ENCODE measurements around the gene TDP1. TPM values are rescaled to one million over a fixed set of nuclear protein-coding genes. Genes with fewer than 3 reads are reported as not detected.
"Not testable (repeated sequence)": the region's sequence is repeated elsewhere in the genome, so short reads cannot be mapped to it uniquely, and the experiment has no call there.

TDP1 gene
- total RNA-seq, 1 donor from 2014 or later, result 54.7 TPM

- intact Hi-C loops (cut with micrococcal nuclease), result no loop called here
- Mint-ChIP-seq H3K4me3 (no peak overlapping the region), H3K27ac (no peak overlapping the region), H3K4me1 (no peaks in the 10 kb centered on the region), H3K27me3 (peaks cover 23% of the 10 kb centered on the region), H3K9me3 (no peaks in the 10 kb centered on the region), H3K36me3 (ENCODE audit: low read depth) (no peaks in the 10 kb centered on the region)
- ChIA-PET POLR2A (no interaction called here), CTCF (no interaction called here)
- ATAC-seq (ENCODE audit: low read depth) (no peak), DNase-seq (no peak)
- TF ChIP-seq, protein P1, sequence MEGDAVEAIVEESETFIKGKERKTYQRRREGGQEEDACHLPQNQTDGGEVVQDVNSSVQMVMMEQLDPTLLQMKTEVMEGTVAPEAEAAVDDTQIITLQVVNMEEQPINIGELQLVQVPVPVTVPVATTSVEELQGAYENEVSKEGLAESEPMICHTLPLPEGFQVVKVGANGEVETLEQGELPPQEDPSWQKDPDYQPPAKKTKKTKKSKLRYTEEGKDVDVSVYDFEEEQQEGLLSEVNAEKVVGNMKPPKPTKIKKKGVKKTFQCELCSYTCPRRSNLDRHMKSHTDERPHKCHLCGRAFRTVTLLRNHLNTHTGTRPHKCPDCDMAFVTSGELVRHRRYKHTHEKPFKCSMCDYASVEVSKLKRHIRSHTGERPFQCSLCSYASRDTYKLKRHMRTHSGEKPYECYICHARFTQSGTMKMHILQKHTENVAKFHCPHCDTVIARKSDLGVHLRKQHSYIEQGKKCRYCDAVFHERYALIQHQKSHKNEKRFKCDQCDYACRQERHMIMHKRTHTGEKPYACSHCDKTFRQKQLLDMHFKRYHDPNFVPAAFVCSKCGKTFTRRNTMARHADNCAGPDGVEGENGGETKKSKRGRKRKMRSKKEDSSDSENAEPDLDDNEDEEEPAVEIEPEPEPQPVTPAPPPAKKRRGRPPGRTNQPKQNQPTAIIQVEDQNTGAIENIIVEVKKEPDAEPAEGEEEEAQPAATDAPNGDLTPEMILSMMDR (IDR thresholded peaks at IDR 0.05), result no peak
Measured at GRCh38 chr14:90088176-90088575, 132.4 kb downstream of the TDP1 start.

DNA sequence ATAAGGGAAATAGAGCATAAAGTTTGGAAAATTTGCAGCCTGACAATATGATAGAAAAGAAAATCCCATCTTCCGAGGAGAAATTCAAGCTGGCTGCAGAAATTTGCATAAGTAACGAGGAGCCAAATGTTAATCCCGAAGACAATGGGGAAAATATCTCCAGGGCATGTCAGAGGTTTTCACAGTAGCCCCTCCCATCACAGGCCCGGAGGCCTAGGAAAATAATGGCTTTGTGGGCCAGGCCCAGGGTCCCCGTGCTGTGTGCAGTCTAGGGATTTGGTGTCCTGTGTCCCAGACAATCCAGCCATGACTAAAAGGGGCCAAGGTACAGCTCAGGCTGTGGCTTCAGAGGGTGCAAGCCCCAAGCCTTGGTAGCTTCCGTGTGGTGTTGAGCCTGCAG, 133.8 kb downstream of the TDP1 start:
- H3K27ac Mint-ChIP-seq; H3K9me3 Mint-ChIP-seq; H3K4me3 Mint-ChIP-seq; DNase-seq; CTCF ChIA-PET; H3K4me1 Mint-ChIP-seq; ATAC-seq (ENCODE audit: low read depth); intact Hi-C loops (cut with micrococcal nuclease); H3K36me3 Mint-ChIP-seq (ENCODE audit: low read depth); POLR2A ChIA-PET: not testable (repeated sequence)
- peaks cover 26% of the 10 kb centered on the region for H3K27me3 Mint-ChIP-seq

- no peaks in the 10 kb centered on the region for H3K36me3 Mint-ChIP-seq (ENCODE audit: low read depth)
- ChIA-PET CTCF (no interaction called here), POLR2A (no interaction called here)
- no peak for DNase-seq
- H3K4me1 Mint-ChIP-seq, result no peaks in the 10 kb centered on the region
- H3K9me3 Mint-ChIP-seq, result no peaks in the 10 kb centered on the region
- no peak overlapping the region for H3K4me3 Mint-ChIP-seq
- H3K27ac Mint-ChIP-seq, result no peak overlapping the region
- intact Hi-C loops (cut with micrococcal nuclease), result no loop called here
- ATAC-seq (ENCODE audit: low read depth), result no peak
- H3K27me3 Mint-ChIP-seq, result peaks cover 25% of the 10 kb centered on the region
- TF ChIP-seq, protein P1 (IDR thresholded peaks at IDR 0.05), result no peak
Measured at GRCh38 chr14:90091393-90091792, 135.7 kb downstream of the TDP1 start.

DNA sequence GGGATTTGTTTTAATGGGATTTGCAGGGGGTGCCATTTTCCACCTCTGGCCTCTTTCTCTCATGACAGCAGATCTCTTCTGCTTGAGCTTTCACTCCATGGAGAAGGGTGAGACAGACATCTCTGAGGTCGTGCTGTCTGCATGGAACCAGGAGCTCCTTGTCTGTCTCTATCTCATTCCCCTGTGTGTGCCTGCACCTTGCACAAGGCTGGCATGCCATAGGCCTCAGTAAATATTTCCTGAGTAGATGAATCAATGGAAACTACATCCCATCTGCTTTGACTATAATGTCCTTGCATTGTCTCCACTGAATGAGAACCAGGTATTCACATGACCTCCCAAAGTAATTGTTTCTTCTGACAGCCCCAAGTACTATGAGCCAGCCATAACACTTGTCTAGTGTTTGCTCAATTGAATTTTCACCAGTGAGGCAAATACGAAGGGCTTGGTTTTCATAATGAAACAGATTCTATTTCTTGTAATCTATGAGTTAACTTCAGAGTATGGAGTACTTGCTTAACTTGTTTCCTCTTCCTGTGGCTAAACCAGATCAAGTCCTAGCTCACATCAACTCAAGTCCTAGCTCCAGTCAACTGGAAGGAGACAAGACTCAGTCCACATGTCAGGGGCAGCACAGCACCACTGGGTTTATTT, 138.3 kb downstream of the TDP1 start:
- H3K36me3 Mint-ChIP-seq (ENCODE audit: low read depth), result no peaks in the 10 kb centered on the region
- ChIA-PET POLR2A (no interaction called here), CTCF (no interaction called here)
- H3K27me3 Mint-ChIP-seq, result peaks cover 21% of the 10 kb centered on the region
- intact Hi-C loops (cut with micrococcal nuclease), result no loop called here
- ATAC-seq (ENCODE audit: low read depth), result no peak
- H3K9me3 Mint-ChIP-seq, result no peaks in the 10 kb centered on the region
- H3K4me3 Mint-ChIP-seq, result no peak overlapping the region
- no peak overlapping the region for H3K27ac Mint-ChIP-seq
- DNase-seq, result no peak
- H3K4me1 Mint-ChIP-seq, result no peaks in the 10 kb centered on the region
- TF ChIP-seq, protein P1 (IDR thresholded peaks at IDR 0.05), result no peak

Other genes starting within 250 kb of the TDP1 start
- 7.5 and 10.0 TPM in 2 replicates for gene EFCAB11, start 1.2 kb upstream of the TDP1 start, total RNA-seq
- gene KCNK13, start 106.1 kb downstream of the TDP1 start, total RNA-seq, result not detected in 2 replicates

All from activated B cell treated with CpG ODN at 0.5 μM for 24 hours (primary cell).